HK-2 (cell line): ENCODE measurements around the gene WDR5.

Experiments
- DNase-seq: peaks from one replicate; pipeline ENCODE4 v3.0.0-alpha.2; 2018; ENCODE audit not compliant: unreplicated experiment

WDR5 gene

GRCh38 chr9:134188386-134189144, 52.7 kb downstream of the WDR5 start:
- DNase-seq = no peak

- no peak for DNase-seq
Measured at GRCh38 chr9:134189145-134189469, 53.2 kb downstream of the WDR5 start.

- no peak for DNase-seq
Measured at GRCh38 chr9:134189470-134190231, 53.8 kb downstream of the WDR5 start.

- no peak for DNase-seq
Measured at GRCh38 chr9:134190232-134191121, 54.6 kb downstream of the WDR5 start.

- DNase-seq = no peak
Measured at GRCh38 chr9:134191455-134192209, 55.8 kb downstream of the WDR5 start.

GRCh38 chr9:134192311-134192950, 56.5 kb downstream of the WDR5 start:
- no peak for DNase-seq

GRCh38 chr9:134192951-134193731, 57.3 kb downstream of the WDR5 start:
- no peak for DNase-seq

GRCh38 chr9:134193912-134194535, 58.1 kb downstream of the WDR5 start:
- DNase-seq = no peak

GRCh38 chr9:134195558-134195957, 59.7 kb downstream of the WDR5 start:
- DNase-seq = no peak

- DNase-seq = no peak
Measured at GRCh38 chr9:134196911-134197310, 61.0 kb downstream of the WDR5 start.

- no peak for DNase-seq
Measured at GRCh38 chr9:134198791-134199190, 62.9 kb downstream of the WDR5 start.

- no peak for DNase-seq
Measured at GRCh38 chr9:134200730-134201129, 64.8 kb downstream of the WDR5 start.

- no peak for DNase-seq
Measured at GRCh38 chr9:134203224-134203623, 67.3 kb downstream of the WDR5 start.

- DNase-seq = no peak
Measured at GRCh38 chr9:134204041-134204440, 68.2 kb downstream of the WDR5 start.

GRCh38 chr9:134204991-134205578, 69.2 kb downstream of the WDR5 start:
- DNase-seq = no peak

- DNase-seq = no peak
Measured at GRCh38 chr9:134205672-134206310, 69.9 kb downstream of the WDR5 start.

- no peak for DNase-seq
Measured at GRCh38 chr9:134206311-134207300, 70.7 kb downstream of the WDR5 start.
